B cell (primary cell): ENCODE data around the gene HOXA9.

Source experiments
- CTCF ChIP-seq: fragments of 200-600 bp; IDR thresholded peaks from one replicate; pipeline ENCODE4 v1.8.0; 2022; ENCODE audit warnings: antibody characterized with exemption, mild to moderate bottlenecking
- EZH2 ChIP-seq: IDR thresholded peaks from 2 replicates; pipeline ENCODE4 v1.6.1; 2012; ENCODE audit warnings: borderline replicate concordance, low read depth, mild to moderate bottlenecking, moderate library complexity, low read length; ENCODE audit not compliant: insufficient read depth, poor library complexity, severe bottlenecking

- TF ChIP-seq CTCF (no peak), EZH2 (peak; percentile 13)
These were observed 19.1 kb upstream of the HOXA9 start for GRCh38 chr7:27184337-27185012.
